ENCODE data around the gene GYG1.

The GYG1 gene

GRCh38 chr3:149009732-149010131 is 18.4 kb downstream of the GYG1 start:
- no peak overlapping the region for H3K4me3 ChIP-seq (ENCODE audit: low read depth, low read length)
- TF ChIP-seq CTCF (IDR thresholded peaks at IDR 0.05; ENCODE audit: borderline replicate concordance, insufficient read depth, low read depth, low read length), result no peak

GRCh38 chr3:149010504-149010951 is 19.2 kb downstream of the GYG1 start:
- no peak overlapping the region for H3K4me3 ChIP-seq (ENCODE audit: low read depth, low read length)
- TF ChIP-seq CTCF (IDR thresholded peaks at IDR 0.05; ENCODE audit: borderline replicate concordance, insufficient read depth, low read depth, low read length), result no peak

GRCh38 chr3:149010966-149011365 is 19.6 kb downstream of the GYG1 start:
- no peak for TF ChIP-seq CTCF (IDR thresholded peaks at IDR 0.05; ENCODE audit: borderline replicate concordance, insufficient read depth, low read depth, low read length)

GRCh38 chr3:149011676-149012075 is 20.3 kb downstream of the GYG1 start:
- H3K4me3 ChIP-seq (ENCODE audit: low read depth, low read length), result no peak overlapping the region
- TF ChIP-seq CTCF (IDR thresholded peaks at IDR 0.05; ENCODE audit: borderline replicate concordance, insufficient read depth, low read depth, low read length), result no peak

More at GRCh38 chr3:149010966-149011365, 19.6 kb downstream of the GYG1 start:
- no peak overlapping the region for H3K4me3 ChIP-seq (ENCODE audit: low read depth, low read length)

GRCh38 chr3:149013726-149014125 is 22.4 kb downstream of the GYG1 start:
- no peak overlapping the region for H3K4me3 ChIP-seq (ENCODE audit: low read depth, low read length)
- TF ChIP-seq CTCF (IDR thresholded peaks at IDR 0.05; ENCODE audit: borderline replicate concordance, insufficient read depth, low read depth, low read length), result no peak

GRCh38 chr3:149015393-149015792 is 24.1 kb downstream of the GYG1 start:
- TF ChIP-seq CTCF (IDR thresholded peaks at IDR 0.05; ENCODE audit: borderline replicate concordance, insufficient read depth, low read depth, low read length), result no peak
- no peak overlapping the region for H3K4me3 ChIP-seq (ENCODE audit: low read depth, low read length)

GRCh38 chr3:149016242-149016641 is 24.9 kb downstream of the GYG1 start:
- H3K4me3 ChIP-seq (ENCODE audit: low read depth, low read length), result no peak overlapping the region
- TF ChIP-seq CTCF (IDR thresholded peaks at IDR 0.05; ENCODE audit: borderline replicate concordance, insufficient read depth, low read depth, low read length), result no peak

Data from GM12875 (cell line).